Measurements from ENCODE around the gene IFRD2.

The IFRD2 gene

DNA sequence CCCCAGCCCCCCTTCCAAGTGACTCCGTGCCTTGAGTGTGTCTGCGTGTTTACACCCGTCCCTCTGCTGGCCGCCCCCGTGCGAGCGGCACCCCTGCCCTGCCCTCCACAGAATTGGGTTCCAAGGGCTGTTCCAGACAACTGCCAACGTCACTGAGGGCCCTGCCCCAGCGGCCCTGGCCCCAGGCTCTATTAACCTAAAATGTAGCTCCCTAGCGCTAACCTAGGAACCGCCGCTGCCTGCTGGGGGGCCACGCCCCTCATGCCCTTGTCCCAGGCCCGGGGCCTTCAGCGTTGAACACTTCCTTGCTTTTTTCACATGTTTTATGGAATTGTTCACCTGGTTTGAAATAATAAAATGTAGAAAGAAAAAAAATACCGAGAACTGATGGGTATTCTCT lies 33.2 kb downstream of the IFRD2 start:
- no peak for DNase-seq (ENCODE audit: insufficient read length, low spot score)
- TF ChIP-seq, protein P1, sequence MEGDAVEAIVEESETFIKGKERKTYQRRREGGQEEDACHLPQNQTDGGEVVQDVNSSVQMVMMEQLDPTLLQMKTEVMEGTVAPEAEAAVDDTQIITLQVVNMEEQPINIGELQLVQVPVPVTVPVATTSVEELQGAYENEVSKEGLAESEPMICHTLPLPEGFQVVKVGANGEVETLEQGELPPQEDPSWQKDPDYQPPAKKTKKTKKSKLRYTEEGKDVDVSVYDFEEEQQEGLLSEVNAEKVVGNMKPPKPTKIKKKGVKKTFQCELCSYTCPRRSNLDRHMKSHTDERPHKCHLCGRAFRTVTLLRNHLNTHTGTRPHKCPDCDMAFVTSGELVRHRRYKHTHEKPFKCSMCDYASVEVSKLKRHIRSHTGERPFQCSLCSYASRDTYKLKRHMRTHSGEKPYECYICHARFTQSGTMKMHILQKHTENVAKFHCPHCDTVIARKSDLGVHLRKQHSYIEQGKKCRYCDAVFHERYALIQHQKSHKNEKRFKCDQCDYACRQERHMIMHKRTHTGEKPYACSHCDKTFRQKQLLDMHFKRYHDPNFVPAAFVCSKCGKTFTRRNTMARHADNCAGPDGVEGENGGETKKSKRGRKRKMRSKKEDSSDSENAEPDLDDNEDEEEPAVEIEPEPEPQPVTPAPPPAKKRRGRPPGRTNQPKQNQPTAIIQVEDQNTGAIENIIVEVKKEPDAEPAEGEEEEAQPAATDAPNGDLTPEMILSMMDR (IDR thresholded peaks at IDR 0.05; ENCODE audit: insufficient read depth, missing control alignments) = no peak
- FAIRE-seq = no peak

DNA sequence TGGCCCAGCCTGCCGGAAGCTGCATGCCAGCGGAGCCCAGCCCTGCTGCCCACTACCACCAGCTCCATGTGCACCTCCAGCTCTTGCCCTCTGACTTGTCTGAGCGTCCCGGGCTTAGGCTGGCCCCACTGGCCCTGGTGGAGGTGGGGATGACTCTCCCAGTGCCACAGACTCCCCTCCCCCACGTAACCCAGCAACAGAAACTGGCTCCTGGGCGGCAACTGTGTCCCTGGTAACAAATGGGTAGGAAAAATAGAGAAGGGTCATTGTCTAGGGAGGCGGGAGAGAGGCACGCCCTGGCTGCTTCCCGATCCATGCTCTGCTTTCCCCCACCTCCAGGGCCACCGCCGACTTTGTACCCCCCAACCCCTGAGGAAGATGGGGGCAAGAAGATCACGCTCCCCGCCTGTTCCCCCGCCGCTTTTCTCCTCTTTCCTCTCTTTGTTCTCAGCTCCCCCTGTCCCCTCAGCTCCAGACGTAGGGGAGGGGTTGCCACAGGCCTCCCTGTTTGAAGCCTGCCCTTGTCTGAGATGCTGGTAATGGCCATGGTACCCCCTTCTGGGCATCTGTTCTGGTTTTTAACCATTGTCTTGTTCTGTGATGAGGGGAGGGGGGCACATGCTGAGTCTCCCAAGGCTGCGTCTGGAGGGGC lies 34.1 kb downstream of the IFRD2 start:
- TF ChIP-seq, protein P1 (IDR thresholded peaks at IDR 0.05; ENCODE audit: insufficient read depth, missing control alignments) = no peak
- no peak for FAIRE-seq
- DNase-seq (ENCODE audit: insufficient read length, low spot score) = no peak

DNA sequence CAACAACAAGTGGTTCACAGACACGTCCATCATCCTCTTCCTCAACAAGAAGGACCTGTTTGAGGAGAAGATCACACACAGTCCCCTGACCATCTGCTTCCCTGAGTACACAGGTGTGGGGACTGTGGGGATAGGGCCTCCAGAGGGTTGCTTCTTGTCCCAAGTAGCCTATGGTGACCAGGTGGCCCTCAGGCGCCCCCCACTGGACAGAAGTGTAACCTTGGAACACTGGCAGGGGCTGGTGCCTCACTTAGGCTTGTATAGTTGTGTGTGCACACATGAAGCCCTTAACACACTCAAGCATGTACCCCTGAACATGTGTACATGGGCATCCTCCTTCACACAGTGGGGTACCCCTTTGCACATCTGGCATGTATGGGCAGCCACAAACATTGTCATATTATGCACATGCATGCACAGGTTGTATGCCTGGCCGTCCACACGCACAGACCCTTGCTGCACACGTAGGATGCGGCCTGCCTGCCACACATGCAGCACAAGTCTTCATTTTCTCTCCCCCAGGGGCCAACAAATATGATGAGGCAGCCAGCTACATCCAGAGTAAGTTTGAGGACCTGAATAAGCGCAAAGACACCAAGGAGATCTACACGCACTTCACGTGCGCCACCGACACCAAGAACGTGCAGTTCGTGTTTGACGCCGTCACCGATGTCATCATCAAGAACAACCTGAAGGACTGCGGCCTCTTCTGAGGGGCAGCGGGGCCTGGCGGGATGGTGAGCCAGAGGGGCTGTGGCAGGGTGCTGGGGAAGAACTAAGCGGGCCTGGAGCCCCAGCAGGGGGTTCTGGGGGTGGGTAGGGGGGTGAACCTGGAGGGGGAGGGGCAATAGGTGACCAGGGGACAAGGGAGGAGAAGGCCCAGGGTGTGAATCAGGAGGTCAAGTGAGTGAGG lies 35.0 kb downstream of the IFRD2 start:
- no peak for DNase-seq (ENCODE audit: insufficient read length, low spot score)
- TF ChIP-seq, protein P1 (IDR thresholded peaks at IDR 0.05; ENCODE audit: insufficient read depth, missing control alignments) = peak; percentile 42
- no peak for FAIRE-seq

DNA sequence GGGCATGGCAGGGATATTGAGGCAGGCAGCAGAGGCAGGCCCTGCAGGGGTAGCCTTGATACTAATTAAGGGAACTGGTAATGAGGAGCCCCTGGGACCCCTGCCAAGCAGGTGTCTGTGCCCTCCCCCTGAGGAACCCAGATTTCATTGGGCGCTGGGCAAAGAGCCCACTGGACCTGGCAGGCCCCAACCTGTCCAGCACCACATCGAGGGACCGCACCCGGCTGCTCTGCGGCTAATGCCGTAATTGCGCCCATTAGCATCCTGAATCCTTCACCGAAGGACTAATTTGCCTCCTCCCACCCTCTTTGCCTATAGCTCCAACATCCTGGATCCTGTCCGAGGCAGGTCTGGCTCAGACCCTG lies 37.0 kb downstream of the IFRD2 start:
- DNase-seq (ENCODE audit: insufficient read length, low spot score) (no peak), FAIRE-seq (no peak)
- TF ChIP-seq, protein P1 (IDR thresholded peaks at IDR 0.05; ENCODE audit: insufficient read depth, missing control alignments) = no peak

DNA sequence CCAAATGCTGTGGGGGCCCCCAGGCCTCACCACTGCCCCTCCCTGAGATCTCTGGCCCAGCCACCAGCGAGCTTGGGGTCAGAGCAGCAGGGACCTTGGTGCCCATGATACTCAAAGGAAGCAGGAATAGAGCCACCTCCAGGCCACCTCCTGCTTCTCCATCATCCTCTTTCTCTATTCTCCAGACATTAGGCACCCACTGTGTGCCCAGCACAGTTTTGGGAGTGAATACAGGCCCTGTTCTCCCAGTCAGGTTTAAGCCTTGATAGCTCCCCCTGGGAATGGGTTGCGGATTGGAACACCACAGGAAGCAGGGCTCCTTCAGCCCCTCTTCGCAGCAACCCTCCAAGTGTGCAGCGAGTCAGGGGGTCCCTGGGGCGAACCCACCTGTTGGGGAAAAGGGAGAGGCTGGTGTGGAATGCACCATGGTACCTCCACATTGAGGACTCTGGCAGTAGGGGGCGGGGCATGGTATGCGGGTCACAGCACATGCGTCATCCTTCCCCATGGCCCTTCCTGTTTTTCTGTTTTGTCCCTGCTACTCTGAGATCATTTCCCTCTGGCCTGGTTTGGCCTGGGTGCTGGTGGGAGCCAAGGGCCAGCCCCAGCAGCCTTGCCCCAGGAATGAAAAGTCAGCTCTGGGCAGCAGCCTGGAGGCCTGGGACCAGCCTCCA lies 37.5 kb downstream of the IFRD2 start:
- TF ChIP-seq, protein P1 (IDR thresholded peaks at IDR 0.05; ENCODE audit: insufficient read depth, missing control alignments) = no peak
- no peak for DNase-seq (ENCODE audit: insufficient read length, low spot score)

DNA sequence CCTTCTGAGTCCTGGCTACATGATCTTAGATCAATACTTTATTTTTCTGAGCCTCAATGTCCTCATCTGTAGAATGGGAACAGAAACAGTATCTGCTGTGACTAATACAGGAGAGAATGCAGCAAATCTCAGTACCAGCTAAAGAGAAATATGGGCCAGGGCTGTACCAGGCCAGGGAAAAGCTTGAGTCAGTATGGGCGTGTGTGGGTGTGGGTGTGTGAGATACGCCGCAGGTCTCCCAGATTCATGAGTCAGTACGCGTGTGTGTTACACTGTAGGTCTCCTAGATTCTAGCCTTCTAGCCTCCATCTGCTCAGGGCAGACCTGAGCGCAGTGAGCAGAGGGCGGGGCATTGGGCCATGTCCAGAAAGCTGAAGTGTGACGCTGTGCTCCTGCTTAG lies 41.0 kb downstream of the IFRD2 start:
- TF ChIP-seq, protein P1 (IDR thresholded peaks at IDR 0.05; ENCODE audit: insufficient read depth, missing control alignments) = no peak
- no peak for DNase-seq (ENCODE audit: insufficient read length, low spot score)
- FAIRE-seq = no peak

More for the DNA sequence above, 37.5 kb downstream of the IFRD2 start:
- no peak for FAIRE-seq
